LNCaP clone FGC (cell line): Measurements from ENCODE around the gene THSD8.
A peak's percentile ranks its signal among the peaks of the same experiment; 100 is the strongest.

Experiments used
- DNase-seq: peaks from one replicate; pipeline ENCODE4 v3.0.0-alpha.2; 2011; ENCODE audit warnings: low read depth
- H3K4me3 ChIP-seq: 2 replicates; pipeline ENCODE4 v1.5.1; 2011; ENCODE audit warnings: mild to moderate bottlenecking, low read depth, low read length, control low read depth
- TF ChIP-seq, protein P1 (sequence below): IDR thresholded peaks from 2 replicates; pipeline ENCODE4 v1.5.1; 2012; ENCODE audit warnings: mild to moderate bottlenecking; ENCODE audit not compliant: control insufficient read depth, insufficient read depth; ENCODE audit errors: extremely low read depth

The THSD8 gene

DNA sequence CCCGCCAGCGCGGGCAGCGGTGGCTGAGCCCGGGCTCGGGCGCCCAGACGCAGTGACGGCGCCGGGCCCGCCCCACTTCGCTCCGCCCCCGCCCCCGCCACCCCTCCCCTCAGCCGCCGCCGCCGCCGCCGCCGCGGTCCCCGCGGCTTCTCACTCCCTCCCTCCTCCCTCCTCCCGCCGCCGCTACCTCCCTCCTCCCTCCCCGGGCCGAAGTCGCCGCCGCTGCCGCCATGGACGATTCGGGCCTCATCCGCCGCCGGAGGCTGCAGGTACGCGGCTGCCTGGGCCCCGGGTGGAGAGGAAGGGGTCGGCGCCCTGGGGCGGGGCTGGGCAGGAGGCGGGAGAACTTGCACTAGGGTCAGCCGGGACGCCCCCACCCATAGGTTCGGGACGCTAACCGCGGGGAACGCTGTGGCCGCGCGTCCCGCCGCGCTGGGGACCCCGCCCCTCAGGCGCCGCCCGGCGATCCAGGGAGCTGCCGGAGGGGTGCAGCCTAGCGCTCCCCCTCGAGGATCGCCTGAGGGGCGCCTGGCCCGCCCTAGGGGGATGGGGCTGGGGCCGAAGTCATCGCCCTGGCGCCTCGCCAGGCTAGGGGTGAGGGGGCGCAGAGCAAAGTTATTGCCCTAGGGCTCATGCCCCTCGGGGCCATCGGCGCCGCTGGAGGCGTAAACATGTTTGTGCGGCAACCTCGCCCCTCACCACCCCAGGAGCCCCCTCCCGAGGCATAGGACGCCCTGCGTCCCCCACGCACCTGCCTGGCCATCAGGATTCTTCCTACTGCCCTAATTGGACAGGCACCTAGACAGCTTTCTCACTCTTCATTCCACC lies 32.1 kb downstream of the THSD8 start:
- TF ChIP-seq, protein P1, sequence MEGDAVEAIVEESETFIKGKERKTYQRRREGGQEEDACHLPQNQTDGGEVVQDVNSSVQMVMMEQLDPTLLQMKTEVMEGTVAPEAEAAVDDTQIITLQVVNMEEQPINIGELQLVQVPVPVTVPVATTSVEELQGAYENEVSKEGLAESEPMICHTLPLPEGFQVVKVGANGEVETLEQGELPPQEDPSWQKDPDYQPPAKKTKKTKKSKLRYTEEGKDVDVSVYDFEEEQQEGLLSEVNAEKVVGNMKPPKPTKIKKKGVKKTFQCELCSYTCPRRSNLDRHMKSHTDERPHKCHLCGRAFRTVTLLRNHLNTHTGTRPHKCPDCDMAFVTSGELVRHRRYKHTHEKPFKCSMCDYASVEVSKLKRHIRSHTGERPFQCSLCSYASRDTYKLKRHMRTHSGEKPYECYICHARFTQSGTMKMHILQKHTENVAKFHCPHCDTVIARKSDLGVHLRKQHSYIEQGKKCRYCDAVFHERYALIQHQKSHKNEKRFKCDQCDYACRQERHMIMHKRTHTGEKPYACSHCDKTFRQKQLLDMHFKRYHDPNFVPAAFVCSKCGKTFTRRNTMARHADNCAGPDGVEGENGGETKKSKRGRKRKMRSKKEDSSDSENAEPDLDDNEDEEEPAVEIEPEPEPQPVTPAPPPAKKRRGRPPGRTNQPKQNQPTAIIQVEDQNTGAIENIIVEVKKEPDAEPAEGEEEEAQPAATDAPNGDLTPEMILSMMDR, result no peak
- no peak for DNase-seq
- peak overlapping the region; percentile 51 for H3K4me3 ChIP-seq

DNA sequence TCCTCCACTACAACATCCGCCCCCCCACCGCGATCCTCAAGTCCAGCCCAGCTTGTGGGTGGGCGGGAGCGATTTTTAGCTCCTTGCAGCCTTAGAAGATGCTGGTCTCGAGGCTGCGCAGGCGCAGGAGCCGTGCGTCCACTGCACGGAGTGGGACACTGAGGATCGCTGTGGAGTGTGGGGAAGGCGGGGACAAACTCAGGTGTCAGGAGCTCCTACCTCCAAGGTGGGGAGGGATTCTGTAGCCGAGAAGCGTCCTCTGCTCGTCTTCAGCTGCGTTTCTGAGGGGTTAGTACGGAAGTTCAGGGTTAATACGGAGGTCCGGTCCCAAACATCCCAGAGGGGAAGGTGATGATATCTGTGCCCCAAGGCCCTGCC lies 32.7 kb downstream of the THSD8 start, which contains the start of gene RTBDN:
Gene RTBDN (minus strand): TSS at position 14 of the 378 bp plus-strand sequence. CDS start 4,600 bp downstream, outside the sequence.
- DNase-seq, result no peak
- TF ChIP-seq, protein P1, result no peak
- peak within 1 kb of the TSS; percentile 51 for H3K4me3 ChIP-seq

DNA sequence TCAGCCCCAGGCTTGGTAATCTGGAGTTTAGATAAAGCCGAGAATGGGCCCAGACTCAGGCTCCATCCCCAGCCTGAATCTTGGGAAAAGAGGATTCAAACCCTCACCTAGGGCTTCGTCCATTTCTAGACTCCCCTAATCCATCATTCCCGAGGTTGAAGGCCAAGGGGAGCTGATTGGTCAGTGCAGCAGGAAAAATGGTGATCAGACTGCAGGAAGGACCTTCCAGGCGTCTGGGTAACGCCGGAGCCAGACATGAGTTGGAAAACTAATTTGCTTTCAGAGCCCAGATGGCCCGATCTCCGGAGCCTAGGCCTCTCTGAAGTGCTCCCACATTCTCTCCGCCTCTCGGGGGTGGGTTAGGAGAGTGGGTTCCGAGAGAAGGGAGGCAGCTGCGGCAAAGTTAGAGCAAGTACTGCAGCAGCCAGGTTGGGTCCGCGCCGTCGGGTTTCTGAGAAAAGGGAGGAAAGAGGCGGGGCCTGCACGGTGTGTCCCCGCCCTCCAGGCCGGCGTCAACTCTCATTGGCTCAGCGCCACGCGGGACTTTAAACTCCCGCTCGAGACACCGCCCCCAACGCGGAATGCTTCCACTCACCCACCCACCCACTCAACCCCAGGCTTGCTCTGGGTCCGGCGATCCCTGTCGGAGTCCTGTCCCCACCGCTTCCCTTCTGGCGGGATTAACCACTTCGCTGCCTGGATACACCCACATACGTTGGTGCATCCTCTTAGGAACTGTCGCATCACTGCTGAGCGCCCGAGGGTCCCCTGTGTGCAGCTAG lies 33.3 kb downstream of the THSD8 start:
- no peak for DNase-seq
- TF ChIP-seq, protein P1, result no peak
- H3K4me3 ChIP-seq, result no peak overlapping the region

DNA sequence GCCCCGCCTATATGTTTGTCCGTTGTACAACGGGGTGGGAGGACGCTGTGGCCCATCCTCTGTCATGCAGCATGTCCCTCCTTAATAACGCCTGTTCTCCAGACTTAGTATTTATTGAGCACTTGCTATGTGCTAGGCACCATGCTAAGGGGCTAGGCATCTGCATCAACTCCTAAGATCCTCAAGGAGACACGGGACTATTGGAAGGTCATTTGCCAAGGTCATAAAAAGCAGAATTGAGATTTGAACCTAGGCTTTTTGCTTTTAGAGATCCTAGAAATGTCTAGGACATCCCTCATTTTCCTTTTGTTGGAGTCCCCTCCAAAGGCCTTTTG lies 34.6 kb downstream of the THSD8 start:
- DNase-seq, result no peak
- no peak overlapping the region for H3K4me3 ChIP-seq
- TF ChIP-seq, protein P1, result no peak

DNA sequence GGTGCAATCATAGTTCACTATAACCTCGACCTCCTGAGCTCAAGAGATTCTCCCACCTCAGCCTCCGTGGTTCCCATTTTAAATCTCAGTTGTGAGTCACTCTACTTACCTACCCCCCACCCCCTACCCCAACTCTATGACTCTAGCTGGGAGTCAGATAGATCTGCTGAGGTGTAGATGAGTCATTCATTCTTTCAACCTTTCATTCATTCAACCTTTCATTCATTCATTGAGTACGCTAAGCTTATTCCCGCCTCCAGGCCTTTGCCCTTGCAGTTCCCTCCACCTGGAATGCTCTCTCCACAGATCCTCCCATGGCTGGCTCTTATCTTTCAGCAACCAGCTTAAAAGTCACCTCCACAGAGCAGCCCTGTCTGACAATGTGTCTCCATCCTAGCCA lies 35.4 kb downstream of the THSD8 start:
- TF ChIP-seq, protein P1, result no peak
- H3K4me3 ChIP-seq, result no peak overlapping the region
- DNase-seq, result no peak

- TF ChIP-seq, protein P1, result peak; percentile 89
- DNase-seq, result no peak
- peak within 1 kb of the TSS; percentile 65 for H3K4me3 ChIP-seq
Measured at GRCh38 chr19:12838182-12838885, 36.5 kb downstream of the THSD8 start, which contains the start of gene MAST1. Gene MAST1, plus strand, starts transcription at chr19:12838515. Its CDS starts 58 bp downstream, at chr19:12838573.
